AG09309 (cell line): Measurements from ENCODE around the gene ERO1A.

ENCODE experiments used
- DNase-seq: peaks from one replicate; pipeline ENCODE4 v3.0.0-alpha.2; 2010; ENCODE audit warnings: low read depth
- H3K4me3 ChIP-seq: 2 replicates; pipeline ENCODE4 v1.5.1; 2011; ENCODE audit warnings: mild to moderate bottlenecking, low read depth, low read length, moderate library complexity; ENCODE audit not compliant: control insufficient read depth
- TF ChIP-seq, protein P1 (sequence below): IDR thresholded peaks from 2 replicates; pipeline ENCODE4 v1.5.1; 2011; ENCODE audit warnings: mild to moderate bottlenecking, low read depth, low read length, inconsistent platforms; ENCODE audit not compliant: insufficient read depth, control insufficient read depth; ENCODE audit errors: missing control alignments

Gene ERO1A

DNA sequence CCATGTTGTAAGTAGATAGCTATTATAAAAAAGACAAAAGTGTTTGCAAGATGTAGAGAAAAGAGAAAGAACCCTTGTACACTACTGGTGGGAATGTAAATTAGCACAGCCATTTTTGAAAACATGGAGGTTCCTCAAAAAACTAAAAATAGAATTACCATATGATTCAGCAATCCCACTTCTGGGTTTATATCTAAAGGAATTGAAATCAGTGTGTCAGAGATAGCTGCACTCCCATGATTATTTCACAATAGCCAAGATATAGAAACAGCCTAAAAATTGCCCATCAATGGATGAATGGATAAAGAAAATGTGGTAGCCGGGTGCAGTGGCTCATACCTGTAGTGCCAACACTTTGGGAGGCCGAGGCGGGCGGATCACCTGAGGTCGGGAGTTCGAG lies 20.8 kb upstream of the ERO1A start:
- H3K4me3 ChIP-seq, result no peak overlapping the region
- TF ChIP-seq, protein P1, sequence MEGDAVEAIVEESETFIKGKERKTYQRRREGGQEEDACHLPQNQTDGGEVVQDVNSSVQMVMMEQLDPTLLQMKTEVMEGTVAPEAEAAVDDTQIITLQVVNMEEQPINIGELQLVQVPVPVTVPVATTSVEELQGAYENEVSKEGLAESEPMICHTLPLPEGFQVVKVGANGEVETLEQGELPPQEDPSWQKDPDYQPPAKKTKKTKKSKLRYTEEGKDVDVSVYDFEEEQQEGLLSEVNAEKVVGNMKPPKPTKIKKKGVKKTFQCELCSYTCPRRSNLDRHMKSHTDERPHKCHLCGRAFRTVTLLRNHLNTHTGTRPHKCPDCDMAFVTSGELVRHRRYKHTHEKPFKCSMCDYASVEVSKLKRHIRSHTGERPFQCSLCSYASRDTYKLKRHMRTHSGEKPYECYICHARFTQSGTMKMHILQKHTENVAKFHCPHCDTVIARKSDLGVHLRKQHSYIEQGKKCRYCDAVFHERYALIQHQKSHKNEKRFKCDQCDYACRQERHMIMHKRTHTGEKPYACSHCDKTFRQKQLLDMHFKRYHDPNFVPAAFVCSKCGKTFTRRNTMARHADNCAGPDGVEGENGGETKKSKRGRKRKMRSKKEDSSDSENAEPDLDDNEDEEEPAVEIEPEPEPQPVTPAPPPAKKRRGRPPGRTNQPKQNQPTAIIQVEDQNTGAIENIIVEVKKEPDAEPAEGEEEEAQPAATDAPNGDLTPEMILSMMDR, result no peak
- DNase-seq, result no peak

DNA sequence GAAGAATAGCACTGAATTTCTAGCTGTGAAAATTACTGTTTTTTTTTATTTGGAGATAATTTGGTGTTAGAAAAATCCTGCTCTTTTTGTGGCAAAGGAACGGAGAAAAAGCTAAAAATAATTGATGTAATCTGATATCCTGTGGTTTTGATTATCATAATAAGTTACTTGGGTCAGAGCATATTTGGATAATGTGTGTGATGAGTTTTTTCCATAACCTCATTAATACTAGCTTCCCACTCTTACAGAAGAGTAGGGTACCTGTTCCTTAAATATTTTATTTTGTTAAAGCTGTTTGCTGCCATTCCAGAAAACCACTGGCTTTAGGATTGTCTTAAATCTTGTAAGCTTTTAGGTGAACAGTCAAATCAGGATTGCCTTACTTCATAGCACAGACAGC lies 16.3 kb upstream of the ERO1A start:
- TF ChIP-seq, protein P1, result no peak
- H3K4me3 ChIP-seq, result no peak overlapping the region
- DNase-seq, result no peak

DNA sequence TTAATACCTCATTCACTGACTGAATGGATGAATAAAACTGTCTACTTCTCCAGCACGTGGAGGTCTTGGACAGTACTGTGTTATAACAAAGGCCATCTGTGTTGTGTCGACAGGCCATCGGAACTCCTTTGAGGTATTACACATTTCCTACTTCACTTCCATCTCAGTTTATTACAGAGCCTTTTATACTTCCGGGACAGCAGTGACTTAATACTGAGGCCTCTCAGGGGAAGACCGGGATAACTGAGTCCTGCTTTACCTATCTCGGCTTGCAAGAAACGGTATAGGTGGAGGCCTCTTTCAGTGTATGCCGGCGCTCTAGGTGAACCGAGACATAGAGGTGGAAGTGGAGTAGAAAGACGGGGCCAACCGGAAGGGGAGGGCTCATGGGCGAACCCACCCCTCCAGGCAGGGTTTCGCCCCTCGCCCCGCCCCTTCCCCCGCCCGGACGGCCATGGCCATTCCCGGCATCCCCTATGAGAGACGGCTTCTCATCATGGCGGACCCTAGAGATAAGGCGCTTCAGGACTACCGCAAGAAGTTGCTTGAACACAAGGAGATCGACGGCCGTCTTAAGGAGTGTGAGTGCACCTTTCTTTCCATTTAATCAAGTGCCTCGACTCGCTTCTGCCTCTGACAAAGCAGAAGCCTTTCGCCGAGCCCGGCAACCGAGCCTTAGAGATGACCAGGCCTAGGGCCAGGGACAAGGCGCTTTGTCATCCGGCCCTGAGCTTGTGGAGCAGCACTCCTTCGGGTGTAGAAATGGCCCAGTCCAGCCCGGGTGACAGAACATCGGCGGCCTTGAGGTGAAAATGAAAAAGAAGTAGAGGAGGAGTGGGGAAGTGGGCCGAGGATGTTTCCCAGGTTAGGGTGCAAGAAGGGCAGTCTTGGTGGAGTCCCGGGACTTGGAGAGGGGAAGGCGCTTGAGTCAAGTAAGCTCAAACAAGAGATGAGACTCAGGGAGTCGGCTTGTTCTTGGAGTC lies 11.7 kb upstream of the ERO1A start, which contains the start of gene PSMC6:
PSMC6 (plus strand) TSS at position 477 of the 983 bp plus-strand sequence; CDS start at position 497, 20 bp downstream.
- TF ChIP-seq, protein P1, result no peak
- peak; percentile 48 for DNase-seq

DNA sequence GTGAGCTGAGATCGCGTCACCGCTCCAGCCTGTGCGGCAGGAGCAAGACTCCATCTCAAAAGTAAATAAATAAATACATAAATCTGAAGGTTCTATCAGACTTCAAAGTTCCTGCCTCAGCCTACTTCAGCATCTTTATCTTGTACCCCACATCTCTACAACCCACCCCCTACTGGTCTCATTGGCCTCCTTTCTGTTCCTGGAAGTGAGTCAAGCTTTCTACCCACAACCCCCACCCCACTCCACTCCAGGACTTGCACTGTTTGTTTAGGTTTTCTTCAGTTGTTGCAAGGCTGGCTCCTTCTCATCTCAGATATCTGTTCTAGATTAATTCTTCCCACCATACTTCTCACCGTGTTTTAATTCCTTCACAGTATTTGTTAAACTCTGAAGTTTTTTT lies 10.9 kb upstream of the ERO1A start:
- TF ChIP-seq, protein P1, result no peak
- no peak overlapping the region for H3K4me3 ChIP-seq
- no peak for DNase-seq

More for the DNA sequence above, 11.7 kb upstream of the ERO1A start, which contains the start of gene PSMC6:
- H3K4me3 ChIP-seq, result peak within 1 kb of the TSS; percentile 79

DNA sequence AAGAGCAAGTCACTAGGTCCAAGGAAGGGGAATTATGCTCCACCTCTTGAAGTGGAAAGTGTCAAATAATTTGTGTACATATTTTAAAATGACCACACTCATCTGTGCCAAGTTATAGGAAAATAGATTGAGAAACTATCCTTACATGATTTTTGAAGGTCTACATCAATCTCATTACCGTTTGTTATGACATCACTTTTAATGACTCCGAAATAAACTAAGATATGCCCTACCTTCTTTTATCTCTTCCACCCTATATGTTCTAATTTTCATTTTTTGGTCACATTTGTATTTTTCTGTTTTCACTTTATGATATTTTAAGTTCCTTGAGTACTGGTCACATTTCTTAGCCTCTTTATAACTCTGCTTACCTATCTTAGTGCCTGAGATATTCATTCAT lies 8.3 kb upstream of the ERO1A start:
- no peak for DNase-seq
- TF ChIP-seq, protein P1, result no peak
- no peak overlapping the region for H3K4me3 ChIP-seq

DNA sequence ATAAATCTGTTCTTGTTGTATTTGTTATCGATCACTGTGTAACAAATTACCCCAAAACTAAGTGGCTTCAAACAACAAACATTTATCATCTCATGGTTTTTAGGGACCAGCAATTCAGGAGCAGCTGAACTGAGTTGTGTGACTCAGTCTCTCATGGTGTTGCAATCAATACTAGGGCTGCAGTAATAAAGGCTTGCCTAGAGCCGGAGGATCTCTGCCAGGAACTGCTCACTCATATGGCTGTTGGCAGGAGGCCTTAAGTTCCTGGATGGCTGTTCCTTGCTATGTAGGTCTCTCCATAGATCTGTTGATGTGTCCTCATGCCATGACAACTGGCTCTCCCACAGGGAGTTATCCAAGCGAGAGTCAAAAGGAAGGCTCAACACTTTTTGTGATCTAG lies 7.9 kb upstream of the ERO1A start:
- no peak overlapping the region for H3K4me3 ChIP-seq
- DNase-seq, result peak; percentile 90
- TF ChIP-seq, protein P1, result no peak
